ENCODE measurements around the gene ACTR6. TPM values are rescaled to one million over a fixed set of nuclear protein-coding genes. Genes with fewer than 3 reads are reported as not detected.

The ACTR6 gene
- total RNA-seq, 1 donor: 19.2 TPM

- no peaks in the 10 kb centered on the region for H3K36me3 ChIP-seq (ENCODE audit: insufficient read depth, low read length)
- no peaks in the 10 kb centered on the region for H3K4me1 ChIP-seq (ENCODE audit: insufficient read depth, low read length)
- no peaks in the 10 kb centered on the region for H3K9me3 ChIP-seq (ENCODE audit: low read depth, low read length)
- no peak overlapping the region for H3K4me3 ChIP-seq (ENCODE audit: insufficient read depth, low read length)
- no peak for DNase-seq (ENCODE audit: insufficient read length, low spot score, missing footprints)
- no peaks in the 10 kb centered on the region for H3K27me3 ChIP-seq (ENCODE audit: insufficient read depth, low read length)
- H3K79me2 ChIP-seq (ENCODE audit: insufficient read depth, low read length): no peaks in the 10 kb centered on the region
- no peak overlapping the region for H3K4me2 ChIP-seq (ENCODE audit: insufficient read depth, low read length)
- no peak overlapping the region for H3K27ac ChIP-seq (ENCODE audit: low read depth, low read length)
- TF ChIP-seq, protein P1, sequence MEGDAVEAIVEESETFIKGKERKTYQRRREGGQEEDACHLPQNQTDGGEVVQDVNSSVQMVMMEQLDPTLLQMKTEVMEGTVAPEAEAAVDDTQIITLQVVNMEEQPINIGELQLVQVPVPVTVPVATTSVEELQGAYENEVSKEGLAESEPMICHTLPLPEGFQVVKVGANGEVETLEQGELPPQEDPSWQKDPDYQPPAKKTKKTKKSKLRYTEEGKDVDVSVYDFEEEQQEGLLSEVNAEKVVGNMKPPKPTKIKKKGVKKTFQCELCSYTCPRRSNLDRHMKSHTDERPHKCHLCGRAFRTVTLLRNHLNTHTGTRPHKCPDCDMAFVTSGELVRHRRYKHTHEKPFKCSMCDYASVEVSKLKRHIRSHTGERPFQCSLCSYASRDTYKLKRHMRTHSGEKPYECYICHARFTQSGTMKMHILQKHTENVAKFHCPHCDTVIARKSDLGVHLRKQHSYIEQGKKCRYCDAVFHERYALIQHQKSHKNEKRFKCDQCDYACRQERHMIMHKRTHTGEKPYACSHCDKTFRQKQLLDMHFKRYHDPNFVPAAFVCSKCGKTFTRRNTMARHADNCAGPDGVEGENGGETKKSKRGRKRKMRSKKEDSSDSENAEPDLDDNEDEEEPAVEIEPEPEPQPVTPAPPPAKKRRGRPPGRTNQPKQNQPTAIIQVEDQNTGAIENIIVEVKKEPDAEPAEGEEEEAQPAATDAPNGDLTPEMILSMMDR (IDR thresholded peaks at IDR 0.05; ENCODE audit: extremely low read depth, low read depth, low read length): no peak
- H2AFZ ChIP-seq (ENCODE audit: low read length): no peak overlapping the region
- H4K20me1 ChIP-seq (ENCODE audit: insufficient read depth, low read length): no peaks in the 10 kb centered on the region
Measured at GRCh38 chr12:100156731-100157426, 43.7 kb upstream of the ACTR6 start.

GRCh38 chr12:100157427-100157821 lies 43.2 kb upstream of the ACTR6 start:
- Histone ChIP-seq H3K27me3 (ENCODE audit: insufficient read depth, low read length) (no peaks in the 10 kb centered on the region), H4K20me1 (ENCODE audit: insufficient read depth, low read length) (no peaks in the 10 kb centered on the region), H2AFZ (ENCODE audit: low read length) (no peak overlapping the region), H3K4me2 (ENCODE audit: insufficient read depth, low read length) (no peak overlapping the region), H3K79me2 (ENCODE audit: insufficient read depth, low read length) (no peaks in the 10 kb centered on the region), H3K4me1 (ENCODE audit: insufficient read depth, low read length) (no peaks in the 10 kb centered on the region), H3K9me3 (ENCODE audit: low read depth, low read length) (no peaks in the 10 kb centered on the region), H3K36me3 (ENCODE audit: insufficient read depth, low read length) (no peaks in the 10 kb centered on the region), H3K4me3 (ENCODE audit: insufficient read depth, low read length) (no peak overlapping the region), H3K27ac (ENCODE audit: low read depth, low read length) (no peak overlapping the region)
- DNase-seq (ENCODE audit: insufficient read length, low spot score, missing footprints): no peak
- TF ChIP-seq, protein P1 (IDR thresholded peaks at IDR 0.05; ENCODE audit: extremely low read depth, low read depth, low read length): no peak

DNA sequence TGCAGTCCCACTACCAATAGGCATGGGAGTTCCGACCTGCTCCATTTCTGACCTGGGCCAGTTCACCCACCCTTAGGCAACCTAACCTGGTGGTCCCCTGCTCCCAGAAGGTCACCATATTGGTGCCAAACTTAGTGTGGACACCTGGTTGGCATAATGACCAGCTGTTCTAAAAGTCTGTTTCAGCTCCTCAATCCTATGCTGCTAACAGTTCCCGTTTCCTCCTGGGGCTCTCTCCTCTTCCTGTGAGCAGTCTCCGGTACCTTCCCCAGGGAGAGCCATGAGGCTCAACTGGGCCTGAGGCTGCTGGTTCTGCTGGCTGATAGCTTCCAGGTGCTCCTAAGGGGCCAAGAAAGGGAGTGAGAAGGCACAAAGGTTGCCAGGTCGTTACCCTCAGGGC lies 42.1 kb upstream of the ACTR6 start:
- H3K4me2 ChIP-seq (ENCODE audit: insufficient read depth, low read length): no peak overlapping the region

GRCh38 chr12:100159391-100160104 lies 41.1 kb upstream of the ACTR6 start:
- H3K27ac ChIP-seq (ENCODE audit: low read depth, low read length): no peak overlapping the region
- H3K4me1 ChIP-seq (ENCODE audit: insufficient read depth, low read length): no peaks in the 10 kb centered on the region
- no peak overlapping the region for H2AFZ ChIP-seq (ENCODE audit: low read length)
- no peaks in the 10 kb centered on the region for H3K27me3 ChIP-seq (ENCODE audit: insufficient read depth, low read length)
- peaks cover 2% of the 10 kb centered on the region for H4K20me1 ChIP-seq (ENCODE audit: insufficient read depth, low read length)
- H3K79me2 ChIP-seq (ENCODE audit: insufficient read depth, low read length): no peaks in the 10 kb centered on the region
- no peak for DNase-seq (ENCODE audit: insufficient read length, low spot score, missing footprints)
- no peaks in the 10 kb centered on the region for H3K36me3 ChIP-seq (ENCODE audit: insufficient read depth, low read length)
- TF ChIP-seq, protein P1 (IDR thresholded peaks at IDR 0.05; ENCODE audit: extremely low read depth, low read depth, low read length): no peak
- no peaks in the 10 kb centered on the region for H3K9me3 ChIP-seq (ENCODE audit: low read depth, low read length)
- H3K4me2 ChIP-seq (ENCODE audit: insufficient read depth, low read length): no peak overlapping the region
- no peak overlapping the region for H3K4me3 ChIP-seq (ENCODE audit: insufficient read depth, low read length)

More for the DNA sequence above, 42.1 kb upstream of the ACTR6 start:
- H3K36me3 ChIP-seq (ENCODE audit: insufficient read depth, low read length): no peaks in the 10 kb centered on the region
- no peak overlapping the region for H2AFZ ChIP-seq (ENCODE audit: low read length)
- H3K4me1 ChIP-seq (ENCODE audit: insufficient read depth, low read length): no peaks in the 10 kb centered on the region
- no peaks in the 10 kb centered on the region for H4K20me1 ChIP-seq (ENCODE audit: insufficient read depth, low read length)
- H3K79me2 ChIP-seq (ENCODE audit: insufficient read depth, low read length): no peaks in the 10 kb centered on the region
- no peak overlapping the region for H3K27ac ChIP-seq (ENCODE audit: low read depth, low read length)
- no peak overlapping the region for H3K4me3 ChIP-seq (ENCODE audit: insufficient read depth, low read length)
- TF ChIP-seq, protein P1 (IDR thresholded peaks at IDR 0.05; ENCODE audit: extremely low read depth, low read depth, low read length): no peak
- H3K9me3 ChIP-seq (ENCODE audit: low read depth, low read length): no peaks in the 10 kb centered on the region
- no peak for DNase-seq (ENCODE audit: insufficient read length, low spot score, missing footprints)
- H3K27me3 ChIP-seq (ENCODE audit: insufficient read depth, low read length): no peaks in the 10 kb centered on the region
